Measurements from ENCODE around the gene FZD10.

FZD10 gene

GRCh38 chr12:130155416-130156073 lies 6.7 kb upstream of the FZD10 start:
- no peak for DNase-seq

GRCh38 chr12:130156652-130157275 lies 5.5 kb upstream of the FZD10 start:
- DNase-seq: no peak

GRCh38 chr12:130157998-130158753 lies 4.1 kb upstream of the FZD10 start:
- DNase-seq: no peak

GRCh38 chr12:130158754-130159059 lies 3.6 kb upstream of the FZD10 start:
- no peak for DNase-seq

GRCh38 chr12:130160306-130160705 lies 2.0 kb upstream of the FZD10 start:
- DNase-seq: no peak

GRCh38 chr12:130160711-130161231 lies 1.5 kb upstream of the FZD10 start:
- no peak for DNase-seq

- DNase-seq: no peak
These were observed 712 bp upstream of the FZD10 start for GRCh38 chr12:130161261-130162243.

- DNase-seq: no peak
These were observed 639 bp downstream of the FZD10 start for GRCh38 chr12:130162745-130163460.

- no peak for DNase-seq
These were observed 1.4 kb downstream of the FZD10 start for GRCh38 chr12:130163461-130164215.

- no peak for DNase-seq
These were observed 1.9 kb downstream of the FZD10 start for GRCh38 chr12:130164216-130164542.

- DNase-seq: no peak
These were observed 2.7 kb downstream of the FZD10 start for GRCh38 chr12:130164936-130165335.

GRCh38 chr12:130166306-130166705 lies 4.0 kb downstream of the FZD10 start:
- no peak for DNase-seq

GRCh38 chr12:130167537-130167936 lies 5.3 kb downstream of the FZD10 start:
- no peak for DNase-seq

- no peak for DNase-seq
These were observed 7.0 kb downstream of the FZD10 start for GRCh38 chr12:130169256-130169655.

- no peak for DNase-seq
These were observed 7.7 kb downstream of the FZD10 start for GRCh38 chr12:130169924-130170323.

- no peak for DNase-seq
These were observed 8.3 kb downstream of the FZD10 start for GRCh38 chr12:130170611-130171010.

- no peak for DNase-seq
These were observed 15.5 kb downstream of the FZD10 start for GRCh38 chr12:130177635-130178242.

- no peak for DNase-seq
These were observed 16.0 kb downstream of the FZD10 start for GRCh38 chr12:130178282-130178681.

- DNase-seq: no peak
These were observed 16.9 kb downstream of the FZD10 start for GRCh38 chr12:130179191-130179590.

GRCh38 chr12:130179621-130180020 lies 17.4 kb downstream of the FZD10 start:
- DNase-seq: no peak

- no peak for DNase-seq
These were observed 18.9 kb downstream of the FZD10 start for GRCh38 chr12:130181211-130181610.

All from NCI-H187 treated with DMSO at 0.1 percent for 48 hours (cell line).